Vagina (tissue), 2 donors: ENCODE measurements around the gene SARS1. TPM values are rescaled to one million over a fixed set of nuclear protein-coding genes. Genes with fewer than 3 reads are reported as not detected.

Experiments
- DNase-seq, 2 donors: peaks; one replicate each; pipeline ENCODE4 v3.0.0-alpha.2; 2017; ENCODE audit errors: extremely low spot score in 2 of 2
- H3K27ac ChIP-seq: fragments of 200-600 bp; sonication (generic); one replicate; pipeline ENCODE4 v1.5.1; 2019
- H3K27me3 ChIP-seq: fragments of 200-600 bp; sonication (generic); one replicate; pipeline ENCODE4 v1.5.1; 2019
- H3K36me3 ChIP-seq, 2 donors: fragments of 200-600 bp; sonication (generic); one replicate each; pipeline ENCODE4 v1.5.1; 2017 to 2019
- H3K4me1 ChIP-seq: fragments of 200-600 bp; sonication (generic); one replicate; pipeline ENCODE4 v1.5.1; 2019
- H3K4me3 ChIP-seq, 2 donors: fragments of 200-600 bp; sonication (generic); 1 replicate in 1 of 2; 2 replicates in 1 of 2; pipeline ENCODE4 v1.5.1; 2016 to 2019
- H3K9me3 ChIP-seq: fragments of 200-600 bp; sonication (generic); one replicate; pipeline ENCODE4 v1.5.1; 2019
- POLR2A ChIP-seq, 2 donors: fragments of 450-650 bp; IDR thresholded peaks; one replicate each; pipeline ENCODE4 v1.6.1; 2017; ENCODE audit warnings: antibody characterized with exemption in 2 of 2, mild to moderate bottlenecking in 2 of 2, moderate library complexity in 2 of 2
- POLR2AphosphoS5 ChIP-seq, 2 donors: sonication (generic); formaldehyde crosslinking; IDR thresholded peaks; one replicate each; pipeline ENCODE4 v1.9.0; 2017; ENCODE audit warnings: antibody characterized with exemption in 2 of 2, mild to moderate bottlenecking in 2 of 2, low read depth in 1 of 2; ENCODE audit not compliant: insufficient read depth in 1 of 2
- intact Hi-C: fragments of 100-400 bp; cut with DNase I; formaldehyde crosslinking; loops from one replicate; pipeline ENCODE4 v1.15.1; 2023
- total RNA-seq: library from RNA; depleted of rRNA; stranded (reverse); fragments of >200 nt; gene quantifications from one replicate; pipeline ENCODE4 v1.2.3, GENCODE V29; 2016
- TF ChIP-seq, protein P1 (sequence below), 3 experiments: fragments of 450-650 bp in 2 of 3; fragments of 200-600 bp in 1 of 3; sonication (generic) in 1 of 3; IDR thresholded peaks; one replicate each; pipeline ENCODE4 v1.5.1; 2017 to 2019; ENCODE audit warnings: antibody characterized with exemption in 3 of 3, mild to moderate bottlenecking in 2 of 3, moderate library complexity in 2 of 3

SARS1 gene
- total RNA-seq, 1 donor from 2014 or later: 135 TPM

DNA sequence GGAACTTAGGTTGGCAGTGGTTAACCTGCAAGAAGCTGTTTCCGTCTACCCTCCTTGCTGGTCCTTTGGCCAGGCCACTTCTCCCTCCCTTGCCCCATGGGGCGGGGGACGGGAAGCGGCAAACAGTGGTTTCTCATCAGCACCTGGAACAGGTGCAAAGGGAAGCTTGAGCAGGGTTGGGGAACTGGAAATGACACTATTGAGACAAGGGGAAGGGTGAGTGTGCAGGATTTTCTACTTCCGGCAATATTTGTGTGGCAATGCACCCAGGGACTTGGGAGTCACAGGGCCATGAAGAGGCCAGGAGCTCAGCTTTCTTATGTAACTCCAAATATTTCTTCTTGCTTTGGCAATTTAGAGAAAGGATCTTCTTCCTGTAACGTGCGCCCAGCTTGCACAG lies 29.0 kb upstream of the SARS1 start:
- intact Hi-C loops: no loop called here

DNA sequence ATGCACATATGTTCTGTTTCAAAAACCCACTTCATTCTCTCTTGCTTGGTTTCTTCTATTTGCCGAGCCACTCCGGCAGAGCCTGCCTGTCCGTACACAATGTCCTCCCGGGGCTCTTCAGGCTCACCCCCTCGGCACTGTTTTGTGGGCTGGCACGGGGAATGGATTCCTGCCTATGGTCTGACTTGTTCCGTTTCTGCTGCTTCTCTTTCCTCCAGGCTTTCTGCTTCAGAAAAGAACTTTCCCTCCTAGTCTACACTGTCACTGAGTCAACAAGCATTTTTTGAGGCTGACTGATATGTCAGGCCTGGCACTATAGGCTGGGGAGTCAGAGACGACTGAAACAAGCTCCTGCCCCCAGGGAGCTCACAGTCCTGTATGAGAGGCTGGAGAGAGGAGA lies 28.4 kb upstream of the SARS1 start:
- no peak for DNase-seq
- intact Hi-C loops: no loop called here
- Histone ChIP-seq H3K4me1 (peaks cover 16% of the 10 kb centered on the region), H3K27me3 (no peaks in the 10 kb centered on the region), H3K27ac (no peak overlapping the region), H3K36me3 (no peaks in the 10 kb centered on the region), H3K4me3 (no peak overlapping the region), H3K9me3 (no peaks in the 10 kb centered on the region)
- TF ChIP-seq POLR2A (IDR thresholded peaks at IDR 0.05) (no peak), POLR2AphosphoS5 (IDR thresholded peaks at IDR 0.05; ENCODE audit: insufficient read depth in 1 of 2, low read depth in 1 of 2) (no peak)
- TF ChIP-seq, protein P1, sequence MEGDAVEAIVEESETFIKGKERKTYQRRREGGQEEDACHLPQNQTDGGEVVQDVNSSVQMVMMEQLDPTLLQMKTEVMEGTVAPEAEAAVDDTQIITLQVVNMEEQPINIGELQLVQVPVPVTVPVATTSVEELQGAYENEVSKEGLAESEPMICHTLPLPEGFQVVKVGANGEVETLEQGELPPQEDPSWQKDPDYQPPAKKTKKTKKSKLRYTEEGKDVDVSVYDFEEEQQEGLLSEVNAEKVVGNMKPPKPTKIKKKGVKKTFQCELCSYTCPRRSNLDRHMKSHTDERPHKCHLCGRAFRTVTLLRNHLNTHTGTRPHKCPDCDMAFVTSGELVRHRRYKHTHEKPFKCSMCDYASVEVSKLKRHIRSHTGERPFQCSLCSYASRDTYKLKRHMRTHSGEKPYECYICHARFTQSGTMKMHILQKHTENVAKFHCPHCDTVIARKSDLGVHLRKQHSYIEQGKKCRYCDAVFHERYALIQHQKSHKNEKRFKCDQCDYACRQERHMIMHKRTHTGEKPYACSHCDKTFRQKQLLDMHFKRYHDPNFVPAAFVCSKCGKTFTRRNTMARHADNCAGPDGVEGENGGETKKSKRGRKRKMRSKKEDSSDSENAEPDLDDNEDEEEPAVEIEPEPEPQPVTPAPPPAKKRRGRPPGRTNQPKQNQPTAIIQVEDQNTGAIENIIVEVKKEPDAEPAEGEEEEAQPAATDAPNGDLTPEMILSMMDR (IDR thresholded peaks at IDR 0.05): no peak

More for the DNA sequence above, 29.0 kb upstream of the SARS1 start:
- DNase-seq: no peak
- no peak overlapping the region for H3K4me3 ChIP-seq
- peaks cover 16% of the 10 kb centered on the region for H3K4me1 ChIP-seq
- TF ChIP-seq POLR2AphosphoS5 (IDR thresholded peaks at IDR 0.05; ENCODE audit: insufficient read depth in 1 of 2, low read depth in 1 of 2) (no peak), POLR2A (IDR thresholded peaks at IDR 0.05) (no peak)
- TF ChIP-seq, protein P1 (IDR thresholded peaks at IDR 0.05): no peak
- no peak overlapping the region for H3K27ac ChIP-seq
- H3K27me3 ChIP-seq: no peaks in the 10 kb centered on the region
- H3K36me3 ChIP-seq: no peaks in the 10 kb centered on the region
- H3K9me3 ChIP-seq: no peaks in the 10 kb centered on the region

DNA sequence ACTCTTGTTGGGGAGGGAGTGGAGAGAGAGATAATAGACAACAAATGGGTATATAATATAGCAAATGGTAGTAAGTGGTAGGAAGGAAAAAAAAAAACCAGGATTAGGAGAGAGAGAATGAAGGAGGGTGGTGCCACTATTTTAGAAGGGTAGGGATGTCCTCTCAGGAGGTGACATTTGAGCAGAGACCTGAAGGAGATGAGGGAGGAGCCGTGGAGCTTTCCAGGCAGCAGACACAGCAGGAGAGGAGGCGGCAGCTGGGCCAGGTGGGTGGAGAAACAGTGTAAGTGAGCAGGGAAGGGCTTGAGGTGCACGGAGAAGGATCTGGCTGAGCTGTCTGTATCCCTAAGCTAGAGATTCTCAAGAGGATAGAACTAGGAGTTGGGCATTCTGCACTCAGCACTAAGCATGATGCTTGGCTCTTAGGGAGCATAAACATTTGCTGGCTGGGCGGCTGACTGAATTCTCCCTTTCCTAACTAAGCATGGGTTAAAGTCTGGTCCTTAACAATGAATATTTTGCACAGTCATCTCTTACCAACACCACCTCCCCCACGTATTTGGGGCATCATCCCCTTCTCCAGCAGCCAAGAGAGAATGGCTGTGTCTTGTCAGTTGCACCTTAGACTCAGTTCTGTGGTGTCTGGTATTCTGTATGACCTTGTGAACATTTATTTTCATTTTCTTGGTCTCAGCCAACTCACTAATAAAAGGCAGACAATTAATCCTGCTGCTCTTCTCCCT lies 27.6 kb upstream of the SARS1 start:
- H3K9me3 ChIP-seq: no peaks in the 10 kb centered on the region
- no peaks in the 10 kb centered on the region for H3K27me3 ChIP-seq
- intact Hi-C loops: no loop called here
- no peak overlapping the region for H3K4me3 ChIP-seq
- no peak for DNase-seq
- peaks cover 16% of the 10 kb centered on the region for H3K4me1 ChIP-seq
- H3K36me3 ChIP-seq: no peaks in the 10 kb centered on the region
- peak overlapping the region; percentile 52 for H3K27ac ChIP-seq
- TF ChIP-seq, protein P1 (IDR thresholded peaks at IDR 0.05): no peak
- TF ChIP-seq POLR2AphosphoS5 (IDR thresholded peaks at IDR 0.05; ENCODE audit: insufficient read depth in 1 of 2, low read depth in 1 of 2) (no peak), POLR2A (IDR thresholded peaks at IDR 0.05) (no peak)

DNA sequence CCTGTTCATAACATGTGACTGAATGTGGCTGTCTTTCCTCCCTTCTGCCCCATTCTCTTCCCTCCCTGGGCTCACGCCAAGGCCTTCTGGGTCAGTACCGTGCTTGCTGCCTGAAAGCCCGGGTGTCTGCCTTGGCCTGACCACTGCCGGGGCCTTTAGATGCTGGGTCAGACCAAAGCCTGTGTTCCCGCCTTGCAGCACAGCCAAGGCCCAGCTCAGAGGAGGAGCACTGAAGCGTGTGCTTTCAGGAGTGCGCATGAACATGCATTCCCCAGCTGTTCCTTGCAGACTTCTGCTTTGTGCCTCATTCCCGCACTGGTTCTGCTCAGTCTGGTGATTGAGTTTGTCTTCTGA lies 27.0 kb upstream of the SARS1 start:
- H3K36me3 ChIP-seq: no peaks in the 10 kb centered on the region
- DNase-seq: no peak
- TF ChIP-seq, protein P1 (IDR thresholded peaks at IDR 0.05): no peak
- TF ChIP-seq POLR2A (IDR thresholded peaks at IDR 0.05) (no peak), POLR2AphosphoS5 (IDR thresholded peaks at IDR 0.05; ENCODE audit: insufficient read depth in 1 of 2, low read depth in 1 of 2) (no peak)
- H3K9me3 ChIP-seq: no peaks in the 10 kb centered on the region
- no peak overlapping the region for H3K4me3 ChIP-seq
- peaks cover 16% of the 10 kb centered on the region for H3K4me1 ChIP-seq
- H3K27me3 ChIP-seq: no peaks in the 10 kb centered on the region
- intact Hi-C loops: no loop called here
- H3K27ac ChIP-seq: peak overlapping the region; percentile 52

DNA sequence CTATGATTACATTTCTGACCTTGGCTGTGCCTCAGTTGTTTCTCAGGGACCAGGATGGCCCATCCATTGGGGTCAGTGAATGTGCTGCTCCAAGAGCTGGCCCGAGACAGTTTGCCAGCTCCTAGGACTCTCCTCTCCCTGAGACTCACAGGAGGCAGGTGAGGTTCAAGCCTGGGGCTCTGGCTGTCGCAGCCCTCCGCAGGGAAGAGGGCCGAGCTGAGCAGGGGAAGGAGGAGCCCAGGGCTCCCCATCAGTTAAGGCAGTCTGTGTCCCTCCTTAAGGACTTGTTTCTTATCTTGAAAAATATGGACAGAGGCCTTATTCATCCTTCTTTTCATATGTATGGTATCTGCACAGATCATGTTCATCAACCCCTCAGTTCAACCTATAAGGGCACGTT lies 26.6 kb upstream of the SARS1 start:
- Histone ChIP-seq H3K4me1 (peaks cover 16% of the 10 kb centered on the region), H3K9me3 (no peaks in the 10 kb centered on the region), H3K27me3 (no peaks in the 10 kb centered on the region), H3K4me3 (no peak overlapping the region), H3K36me3 (no peaks in the 10 kb centered on the region), H3K27ac (peak overlapping the region; percentile 52)
- DNase-seq: no peak
- intact Hi-C loops: no loop called here
- no peak for TF ChIP-seq POLR2A (IDR thresholded peaks at IDR 0.05)
- TF ChIP-seq, protein P1 (IDR thresholded peaks at IDR 0.05): no peak
- no peak for TF ChIP-seq POLR2AphosphoS5 (IDR thresholded peaks at IDR 0.05; ENCODE audit: insufficient read depth in 1 of 2, low read depth in 1 of 2)
